Naive thymus-derived CD8-positive, alpha-beta T cell (primary cell): ENCODE results near the gene CLDN3. TPM values are rescaled to one million over a fixed set of nuclear protein-coding genes. Genes with fewer than 3 reads are reported as not detected.
A peak's percentile ranks its signal among the peaks of the same experiment; 100 is the strongest.
"Not testable (repeated sequence)": the region's sequence is repeated elsewhere in the genome, so short reads cannot be mapped to it uniquely, and the experiment has no call there.

Experiments used
- ATAC-seq, 2 donors: fragments of 150-1000 bp; cut with Tn5 transposase in 1 of 2; sonication (Bioruptor Pico), chemical (Tn5 transposase) in 1 of 2; 1 replicate in 1 of 2; 2 replicates in 1 of 2; pipeline ENCODE4 v1.10.0; 2021; ENCODE audit warnings: mild to moderate bottlenecking in 2 of 2, moderate library complexity in 2 of 2
- POLR2A ChIA-PET: fragments of 350-600 bp; sonication (Branson Sonifier 250); formaldehyde crosslinking; loops from one replicate; lab custom pipeline; 2021; ENCODE audit warnings: antibody characterized with exemption; lab: Charles Lee
- DNase-seq, 10 donors: peaks; one replicate each; pipeline versions ENCODE4 v3.0.0 to v3.0.0-alpha.2; 2020 to 2022
- H3K27ac Mint-ChIP-seq, 10 donors: one replicate each; pipeline ENCODE4 v1.8.0; 2020 to 2022; ENCODE audit warnings: mild to moderate bottlenecking in 10 of 10, mixed read lengths in 10 of 10, moderate library complexity in 4 of 10, inconsistent platforms in 1 of 10
- H3K27me3 Mint-ChIP-seq, 5 donors: one replicate each; pipeline ENCODE4 v1.8.0; 2021 to 2022; ENCODE audit warnings: mixed read lengths in 5 of 5
- H3K36me3 Mint-ChIP-seq, 3 donors: one replicate each; pipeline ENCODE4 v1.8.0; 2020 to 2022; ENCODE audit warnings: mixed read lengths in 3 of 3, mild to moderate bottlenecking in 2 of 3, inconsistent platforms in 1 of 3
- H3K4me1 Mint-ChIP-seq, 4 donors: one replicate each; pipeline ENCODE4 v1.8.0; 2021 to 2022; ENCODE audit warnings: mixed read lengths in 4 of 4
- H3K4me3 Mint-ChIP-seq, 10 donors: one replicate each; pipeline ENCODE4 v1.8.0; 2020 to 2022; ENCODE audit warnings: mild to moderate bottlenecking in 10 of 10, mixed read lengths in 10 of 10, moderate library complexity in 6 of 10, inconsistent platforms in 1 of 10
- H3K9me3 Mint-ChIP-seq, 9 donors: one replicate each; pipeline ENCODE4 v1.8.0; 2020 to 2022; ENCODE audit warnings: mixed read lengths in 9 of 9, mild to moderate bottlenecking in 3 of 9, inconsistent platforms in 1 of 9, moderate library complexity in 1 of 9
- polyA plus RNA-seq, 3 donors: library from polyadenylated mRNA; unstranded; fragments of 300-500 nt; fragmentation: Illumina TruSeq; gene quantifications; one replicate each; pipeline ENCODE4 v1.2.3, GENCODE V29; 2021
- total RNA-seq, 8 experiments: library from RNA in 2 of 8; stranded (reverse) in 2 of 8; gene quantifications; one replicate each; pipeline ENCODE4 v1.2.3 and lab custom pipeline; 2021 to 2026

The CLDN3 gene, protein sequence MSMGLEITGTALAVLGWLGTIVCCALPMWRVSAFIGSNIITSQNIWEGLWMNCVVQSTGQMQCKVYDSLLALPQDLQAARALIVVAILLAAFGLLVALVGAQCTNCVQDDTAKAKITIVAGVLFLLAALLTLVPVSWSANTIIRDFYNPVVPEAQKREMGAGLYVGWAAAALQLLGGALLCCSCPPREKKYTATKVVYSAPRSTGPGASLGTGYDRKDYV
- total RNA-seq = not detected
- polyA plus RNA-seq = not detected
- 0 reads per million in 6 experiments for total RNA-seq (lab: John Stamatoyannopoulos, UW)

DNA sequence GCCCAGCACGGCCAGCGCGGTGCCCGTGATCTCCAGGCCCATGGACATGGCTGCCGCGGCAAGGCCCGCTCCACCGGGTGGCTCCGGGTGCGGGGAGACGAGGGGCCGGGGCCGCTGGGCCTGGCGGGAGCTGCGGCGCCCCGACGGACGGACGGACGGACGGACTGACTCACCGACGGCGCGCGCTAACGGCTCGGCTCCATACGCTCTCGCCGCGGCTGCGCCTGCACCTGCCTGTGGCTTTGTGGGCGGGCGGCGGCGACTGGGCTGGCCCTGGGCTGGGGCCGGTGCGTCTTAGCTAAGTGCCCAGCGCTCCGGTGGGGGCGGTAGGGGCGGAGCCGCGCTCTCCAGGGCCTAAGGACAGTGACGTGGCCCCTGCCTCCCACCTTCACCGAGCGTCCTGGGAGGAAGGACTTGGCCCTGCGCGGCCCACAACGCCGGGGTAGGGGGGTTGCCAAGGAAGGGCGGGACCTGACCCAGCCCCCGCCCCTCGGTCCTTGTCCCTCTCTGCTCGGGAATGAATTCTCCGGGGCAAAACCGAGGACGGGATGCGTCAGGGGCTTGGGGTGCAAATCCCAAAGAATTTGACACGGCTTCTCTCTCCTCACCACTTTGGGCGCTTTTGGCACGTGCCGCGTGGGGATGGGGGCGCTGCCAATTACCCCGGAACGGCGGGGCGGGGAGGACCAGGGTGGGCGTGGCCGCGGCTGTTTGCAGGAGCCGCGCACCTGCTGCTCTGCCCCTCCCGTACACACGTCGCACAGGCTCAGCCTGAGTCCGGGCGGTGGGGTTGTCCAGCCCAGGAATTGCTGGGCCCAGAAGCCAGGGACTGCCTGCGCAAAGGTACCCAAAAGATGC lies at the start of gene CLDN3:
TSS of gene CLDN3 (minus strand) at position 269 of the 858 bp plus-strand sequence. CDS start at position 48, 221 bp downstream.
- peak within 1 kb of the TSS in 8 of 10 donors; percentile 16 to 71 (median 46) for H3K4me3 Mint-ChIP-seq
- H3K4me1 Mint-ChIP-seq = peaks cover 0 to 6% (median 3%) of the 10 kb centered on the region in 4 donors
- peaks cover 21 to 51% (median 35%) of the 10 kb centered on the region in 5 donors for H3K27me3 Mint-ChIP-seq
- peak; percentile 56 to 59 for ATAC-seq
- peak within 1 kb of the TSS in 2 of 10 donors; percentile 20 to 43 for H3K27ac Mint-ChIP-seq
- DNase-seq = peak in 4 of 10 donors; percentile 5 to 28 (median 14)
- H3K9me3 Mint-ChIP-seq = no peaks in the 10 kb centered on the region
- peaks cover 0 to 5% (median 0%) of the 10 kb centered on the region in 3 donors for H3K36me3 Mint-ChIP-seq
- POLR2A ChIA-PET = no interaction called here

DNA sequence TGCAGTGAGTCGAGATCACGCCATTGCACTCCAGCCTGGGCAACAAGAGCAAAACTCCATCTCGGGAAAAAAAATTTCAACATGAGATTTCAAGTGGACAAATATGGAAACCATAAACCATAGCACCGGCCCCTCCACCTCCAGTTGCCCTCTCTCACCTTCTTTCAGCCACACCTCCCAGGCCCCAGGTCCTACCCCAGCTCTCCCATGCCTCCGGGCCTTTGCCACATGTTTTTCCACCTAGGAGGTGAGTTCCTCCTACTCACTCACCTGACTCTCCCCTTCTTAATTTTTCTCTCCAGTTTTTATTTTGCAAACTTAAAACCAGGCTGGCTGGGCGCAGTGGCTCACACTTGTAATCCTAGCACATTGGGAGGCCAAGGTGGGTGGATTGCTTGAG lies 47.1 kb upstream of the CLDN3 start:
- DNase-seq (no peak), ATAC-seq (no peak)
- H3K27ac Mint-ChIP-seq = no peak overlapping the region
- peaks cover 0 to 9% (median 0%) of the 10 kb centered on the region in 3 donors for H3K36me3 Mint-ChIP-seq
- no peak overlapping the region for H3K4me3 Mint-ChIP-seq
- no peaks in the 10 kb centered on the region for H3K4me1 Mint-ChIP-seq
- POLR2A ChIA-PET = no interaction called here
- H3K27me3 Mint-ChIP-seq = peaks cover 10 to 23% (median 15%) of the 10 kb centered on the region in 5 donors
- peaks cover 0 to 13% (median 4%) of the 10 kb centered on the region in 9 donors for H3K9me3 Mint-ChIP-seq

DNA sequence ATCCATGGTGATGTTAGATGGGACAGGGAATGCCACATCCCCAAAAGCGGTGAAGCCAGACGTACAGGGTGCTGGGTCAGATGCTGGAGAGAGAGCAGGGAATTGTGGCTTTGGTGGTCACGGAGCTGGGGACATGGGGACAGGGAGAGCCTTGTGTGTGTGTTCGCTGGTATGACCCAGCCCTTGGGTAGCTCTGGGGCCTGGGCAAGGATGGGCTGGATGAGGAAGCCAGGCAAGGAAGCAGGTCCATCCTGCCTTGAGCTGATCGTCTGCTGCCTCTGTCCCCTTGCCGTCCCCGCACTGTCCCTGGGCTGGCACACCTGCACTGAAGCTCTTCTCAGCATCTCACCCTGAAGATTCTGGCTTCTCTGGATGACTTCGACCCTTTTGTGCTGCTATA lies 45.4 kb upstream of the CLDN3 start:
- Mint-ChIP-seq H3K9me3 (peaks cover 0 to 13% (median 4%) of the 10 kb centered on the region in 9 donors), H3K27ac (no peak overlapping the region), H3K36me3 (peaks cover 0 to 9% (median 0%) of the 10 kb centered on the region in 3 donors), H3K27me3 (peaks cover 8 to 26% (median 19%) of the 10 kb centered on the region in 5 donors), H3K4me3 (no peak overlapping the region), H3K4me1 (peaks cover 0 to 2% (median 0%) of the 10 kb centered on the region in 4 donors)
- DNase-seq = no peak
- ATAC-seq = no peak
- POLR2A ChIA-PET = no interaction called here

DNA sequence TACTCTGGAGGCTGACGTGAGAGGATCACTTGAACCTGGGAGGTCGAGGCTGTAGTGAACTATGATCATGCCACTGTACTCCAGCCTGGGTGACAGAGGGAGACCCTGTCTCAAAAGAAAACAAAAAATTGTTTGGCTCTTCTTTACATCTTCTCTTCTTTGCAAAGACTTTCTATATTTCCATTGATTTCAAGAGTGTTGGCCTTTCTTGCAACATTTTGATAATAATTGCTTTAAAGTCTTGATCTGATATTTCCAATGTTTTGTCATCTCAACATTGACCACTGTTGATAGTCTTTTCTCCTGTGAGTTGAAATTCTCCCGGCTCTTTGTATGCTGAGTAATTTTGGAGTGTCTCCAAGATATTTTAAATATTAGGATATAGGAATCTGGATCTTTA lies 42.9 kb upstream of the CLDN3 start:
- POLR2A ChIA-PET = no interaction called here
- DNase-seq (no peak), ATAC-seq (no peak)
- Mint-ChIP-seq H3K27me3 (peaks cover 6 to 24% (median 17%) of the 10 kb centered on the region in 5 donors), H3K4me3 (no peak overlapping the region), H3K4me1 (peaks cover 0 to 2% (median 0%) of the 10 kb centered on the region in 4 donors), H3K36me3 (peaks cover 0 to 9% (median 0%) of the 10 kb centered on the region in 3 donors), H3K9me3 (peaks cover 0 to 13% (median 4%) of the 10 kb centered on the region in 9 donors), H3K27ac (no peak overlapping the region)

DNA sequence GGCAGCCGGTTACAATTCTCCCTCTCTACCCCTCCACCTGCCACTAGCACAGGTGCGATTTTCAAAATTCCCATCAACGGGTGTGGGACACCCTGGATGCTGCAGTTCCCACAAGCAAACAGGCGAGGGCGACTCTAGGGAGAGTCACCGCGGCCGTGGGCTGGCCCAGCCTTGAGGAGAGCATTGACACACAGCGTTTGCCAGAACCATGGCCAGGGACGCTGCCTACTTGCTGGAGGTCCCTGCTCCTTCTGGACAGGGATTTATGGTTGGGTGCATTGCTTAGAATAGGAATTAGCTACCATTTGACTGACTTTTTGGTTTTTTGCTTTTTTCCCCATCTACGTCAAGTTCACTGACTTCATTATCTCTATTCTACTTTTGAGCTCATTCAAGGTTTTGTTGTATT lies 41.7 kb upstream of the CLDN3 start:
- DNase-seq = peak in 9 of 10 donors; percentile 15 to 50 (median 32)
- H3K36me3 Mint-ChIP-seq = peaks cover 0 to 9% (median 0%) of the 10 kb centered on the region in 3 donors
- H3K27ac Mint-ChIP-seq = no peak overlapping the region
- H3K4me1 Mint-ChIP-seq = peaks cover 0 to 2% (median 0%) of the 10 kb centered on the region in 4 donors
- peak; percentile 75 to 76 for ATAC-seq
- peaks cover 0 to 13% (median 4%) of the 10 kb centered on the region in 9 donors for H3K9me3 Mint-ChIP-seq
- H3K4me3 Mint-ChIP-seq = no peak overlapping the region
- peaks cover 5 to 22% (median 10%) of the 10 kb centered on the region in 5 donors for H3K27me3 Mint-ChIP-seq
- POLR2A ChIA-PET = no interaction called here

DNA sequence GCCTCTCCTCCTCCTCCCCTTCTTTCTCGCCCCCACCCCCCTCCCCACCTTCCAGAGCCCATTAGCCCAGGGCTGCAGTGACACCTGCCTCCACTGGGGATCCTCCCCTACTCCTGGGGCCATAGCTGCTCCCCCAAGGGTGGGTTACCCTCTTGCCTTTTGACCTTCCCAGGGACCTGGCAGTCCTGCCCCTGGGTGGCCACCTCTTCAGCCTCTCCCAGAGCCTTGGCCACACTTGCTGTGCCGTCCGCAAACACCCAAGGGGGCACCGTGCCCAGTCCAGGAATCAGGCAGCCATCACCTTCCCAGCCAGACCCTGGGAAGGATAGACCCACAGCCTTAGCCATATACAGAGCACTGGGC lies 40.9 kb upstream of the CLDN3 start:
- peaks cover 5 to 22% (median 10%) of the 10 kb centered on the region in 5 donors for H3K27me3 Mint-ChIP-seq
- ATAC-seq (no peak), DNase-seq (no peak)
- H3K9me3 Mint-ChIP-seq = peaks cover 0 to 13% (median 4%) of the 10 kb centered on the region in 9 donors
- peaks cover 0 to 9% (median 0%) of the 10 kb centered on the region in 3 donors for H3K36me3 Mint-ChIP-seq
- peaks cover 0 to 2% (median 0%) of the 10 kb centered on the region in 4 donors for H3K4me1 Mint-ChIP-seq
- POLR2A ChIA-PET = no interaction called here
- H3K4me3 Mint-ChIP-seq = no peak overlapping the region
- H3K27ac Mint-ChIP-seq = no peak overlapping the region

DNA sequence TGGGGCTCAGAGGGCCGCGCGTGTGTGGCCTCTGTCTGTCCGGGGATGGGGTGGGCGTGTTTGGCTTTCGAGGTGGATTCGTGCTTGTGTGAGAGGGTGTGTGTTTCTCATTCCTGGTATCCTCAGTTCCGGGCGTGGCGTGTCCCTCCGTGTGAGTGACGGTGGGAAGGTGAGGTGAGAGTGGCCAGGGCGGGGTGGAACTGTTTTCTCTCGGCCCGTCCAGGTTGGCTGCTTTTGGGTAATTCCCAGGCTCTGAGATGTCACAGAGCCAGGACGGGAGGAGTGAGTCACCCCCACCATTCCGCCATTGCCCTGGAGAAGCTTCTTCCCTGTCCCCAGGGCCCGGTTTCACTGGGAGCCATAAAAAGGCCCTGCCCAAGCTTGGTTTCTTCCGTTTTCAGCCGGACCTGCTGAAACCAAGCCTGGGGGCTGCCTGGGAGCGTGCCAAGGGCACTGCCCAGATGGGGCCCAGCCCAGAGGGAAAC lies 39.4 kb upstream of the CLDN3 start:
- Mint-ChIP-seq H3K4me1 (peaks cover 0 to 2% (median 0%) of the 10 kb centered on the region in 4 donors), H3K36me3 (peaks cover 0 to 9% (median 0%) of the 10 kb centered on the region in 3 donors), H3K9me3 (peaks cover 0 to 13% (median 4%) of the 10 kb centered on the region in 9 donors), H3K4me3 (no peak overlapping the region), H3K27me3 (peaks cover 0 to 14% (median 9%) of the 10 kb centered on the region in 5 donors), H3K27ac (no peak overlapping the region)
- ATAC-seq (no peak), DNase-seq (no peak)
- POLR2A ChIA-PET = no interaction called here

DNA sequence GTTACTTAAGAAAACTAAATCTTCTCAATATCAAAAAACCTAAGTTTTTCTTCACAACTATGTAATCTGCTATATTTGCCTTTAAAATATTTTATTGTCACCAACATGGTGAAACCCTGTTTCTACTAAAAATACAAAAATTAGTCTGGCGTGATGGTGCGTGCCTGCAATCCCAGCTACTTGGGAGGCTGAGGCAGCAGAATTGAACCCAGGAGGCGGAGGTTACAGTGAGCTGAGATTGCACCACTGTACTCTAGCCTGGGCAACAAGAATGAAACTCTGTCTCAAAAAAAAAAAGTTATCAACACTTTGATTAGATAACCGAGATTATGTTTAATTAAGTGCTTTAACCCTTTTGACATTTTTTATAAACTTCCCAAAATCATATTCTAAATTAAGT lies 32.4 kb upstream of the CLDN3 start:
- Mint-ChIP-seq H3K4me3 (no peak overlapping the region), H3K27me3 (peaks cover 0 to 8% (median 5%) of the 10 kb centered on the region in 5 donors), H3K9me3 (no peaks in the 10 kb centered on the region), H3K36me3 (no peaks in the 10 kb centered on the region), H3K27ac (no peak overlapping the region), H3K4me1 (no peaks in the 10 kb centered on the region)
- DNase-seq (no peak), ATAC-seq (no peak)
- POLR2A ChIA-PET = no interaction called here

DNA sequence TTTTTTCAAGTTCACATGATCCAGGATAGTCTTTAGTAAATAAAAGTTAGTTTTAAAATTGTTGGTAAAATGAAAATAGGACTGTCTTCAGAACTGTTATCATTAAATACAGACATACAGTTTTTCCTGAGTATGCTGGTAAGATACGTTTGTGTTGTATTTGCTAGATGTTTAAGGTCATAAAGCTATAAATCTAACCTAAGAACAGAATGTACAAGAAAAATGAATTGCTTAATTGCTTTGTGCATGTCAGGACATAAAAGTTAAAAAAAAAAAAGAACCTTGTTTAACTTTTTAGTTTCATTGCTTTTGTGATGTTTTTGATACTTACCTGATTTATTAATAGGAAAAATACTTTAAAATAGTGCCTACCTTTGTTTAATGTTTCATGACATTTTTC lies 31.5 kb upstream of the CLDN3 start:
- H3K9me3 Mint-ChIP-seq = no peaks in the 10 kb centered on the region
- ATAC-seq = no peak
- H3K4me3 Mint-ChIP-seq = no peak overlapping the region
- peaks cover 0 to 8% (median 5%) of the 10 kb centered on the region in 5 donors for H3K27me3 Mint-ChIP-seq
- no peaks in the 10 kb centered on the region for H3K36me3 Mint-ChIP-seq
- POLR2A ChIA-PET = no interaction called here
- no peak for DNase-seq
- no peak overlapping the region for H3K27ac Mint-ChIP-seq
- no peaks in the 10 kb centered on the region for H3K4me1 Mint-ChIP-seq

DNA sequence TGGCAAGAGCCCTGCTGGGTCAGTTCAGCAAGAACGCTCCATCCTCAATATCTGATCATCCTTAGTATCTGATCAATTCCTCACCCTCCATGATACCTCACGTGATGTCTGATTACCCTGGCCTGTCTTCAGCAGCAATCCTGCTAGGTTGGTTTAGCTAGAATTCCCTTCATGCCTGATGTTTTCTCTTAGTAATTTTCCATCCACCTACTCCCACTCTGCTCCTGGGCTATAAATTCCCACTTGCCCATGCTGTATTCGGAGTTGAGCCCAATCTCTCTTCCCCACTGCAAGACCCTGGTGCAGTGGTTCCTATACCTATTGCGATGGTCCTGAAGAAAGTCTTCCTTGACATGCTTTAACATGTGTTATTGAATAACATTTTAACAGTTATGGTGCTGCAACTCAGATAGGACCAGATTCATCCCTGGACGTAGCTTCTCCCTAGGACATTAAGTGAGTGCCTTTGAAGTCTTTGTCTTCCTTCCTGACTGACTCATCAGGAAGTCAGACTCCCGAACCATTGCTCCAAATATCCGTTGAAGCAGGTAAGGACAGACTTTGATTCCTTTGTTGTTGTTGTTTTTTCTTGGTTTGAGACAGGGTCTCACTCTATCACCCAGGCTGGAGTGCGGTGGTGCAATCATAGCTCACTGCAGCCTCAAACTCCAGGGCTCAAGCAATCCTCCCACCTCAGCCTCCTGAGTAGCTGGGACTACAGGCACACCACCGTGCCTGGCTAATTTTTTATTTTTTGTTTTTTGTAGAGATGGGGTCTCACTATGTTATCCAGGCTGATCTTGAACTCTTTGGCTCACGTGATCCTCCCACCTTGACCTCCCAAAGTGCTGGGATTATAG lies 29.4 kb upstream of the CLDN3 start:
- ATAC-seq = no peak
- peaks cover 0 to 14% (median 2%) of the 10 kb centered on the region in 5 donors for H3K27me3 Mint-ChIP-seq
- H3K4me1 Mint-ChIP-seq = no peaks in the 10 kb centered on the region
- no peak overlapping the region for H3K27ac Mint-ChIP-seq
- POLR2A ChIA-PET = no interaction called here
- no peak for DNase-seq
- H3K36me3 Mint-ChIP-seq = no peaks in the 10 kb centered on the region
- no peak overlapping the region for H3K4me3 Mint-ChIP-seq
- H3K9me3 Mint-ChIP-seq = peaks cover 0 to 2% (median 0%) of the 10 kb centered on the region in 9 donors

DNA sequence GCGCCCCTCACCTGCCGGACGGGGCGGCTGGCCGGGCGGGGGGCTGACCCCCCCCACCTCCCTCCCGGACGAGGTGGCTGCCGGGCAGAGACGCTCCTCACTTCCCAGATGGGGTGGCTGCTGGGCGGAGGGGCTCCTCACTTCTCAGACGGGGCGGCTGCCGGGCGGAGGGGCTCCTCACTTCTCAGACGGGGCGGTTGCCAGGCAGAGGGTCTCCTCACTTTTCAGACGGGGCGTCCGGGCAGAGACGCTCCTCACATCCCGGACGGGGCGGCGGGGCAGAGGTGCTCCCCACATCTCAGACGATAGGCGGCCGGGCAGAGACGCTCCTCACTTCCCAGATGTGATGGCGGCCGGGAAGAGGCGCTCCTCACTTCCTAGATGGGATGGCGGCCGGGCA lies 27.1 kb upstream of the CLDN3 start:
- H3K27ac Mint-ChIP-seq, H3K36me3 Mint-ChIP-seq, ATAC-seq, DNase-seq, POLR2A ChIA-PET, H3K9me3 Mint-ChIP-seq, H3K4me3 Mint-ChIP-seq, H3K4me1 Mint-ChIP-seq: not testable (repeated sequence)
- peaks cover 0 to 16% (median 4%) of the 10 kb centered on the region in 5 donors for H3K27me3 Mint-ChIP-seq

DNA sequence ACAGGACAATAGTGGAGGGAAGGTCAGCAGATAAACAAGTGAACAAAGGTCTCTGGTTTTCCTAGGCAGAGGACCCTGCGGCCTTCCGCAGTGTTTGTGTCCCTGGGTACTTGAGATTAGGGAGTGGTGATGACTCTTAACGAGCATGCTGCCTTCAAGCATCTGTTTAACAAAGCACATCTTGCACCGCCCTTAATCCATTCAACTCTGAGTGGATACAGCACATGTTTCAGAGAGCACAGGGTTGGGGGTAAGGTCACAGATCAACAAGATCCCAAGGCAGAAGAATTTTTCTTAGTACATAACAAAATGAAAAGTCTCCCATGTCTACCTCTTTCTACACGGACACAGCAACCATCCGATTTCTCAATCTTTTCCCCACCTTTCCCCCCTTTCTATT lies 26.6 kb upstream of the CLDN3 start:
- peaks cover 0 to 19% (median 8%) of the 10 kb centered on the region in 5 donors for H3K27me3 Mint-ChIP-seq
- not testable (repeated sequence) for ATAC-seq

More for the DNA sequence above, 26.6 kb upstream of the CLDN3 start:
- H3K4me3 Mint-ChIP-seq, POLR2A ChIA-PET, H3K36me3 Mint-ChIP-seq, H3K4me1 Mint-ChIP-seq, DNase-seq, H3K27ac Mint-ChIP-seq, H3K9me3 Mint-ChIP-seq: not testable (repeated sequence)
